Fibroblast of villous mesenchyme (primary cell): ENCODE data around the gene CLEC4A. TPM values are rescaled to one million over a fixed set of nuclear protein-coding genes. Genes with fewer than 3 reads are reported as not detected.
A peak's percentile ranks its signal among the peaks of the same experiment; 100 is the strongest.
"Not testable (repeated sequence)": the region's sequence is repeated elsewhere in the genome, so short reads cannot be mapped to it uniquely, and the experiment has no call there.

ENCODE experiments used
- DNase-seq: peaks from one replicate; pipeline ENCODE4 v3.0.0-alpha.2; 2010; ENCODE audit warnings: low read depth
- H3K4me3 ChIP-seq: 2 replicates; pipeline ENCODE4 v1.5.1; 2011; ENCODE audit warnings: low read depth, mild to moderate bottlenecking, low read length
- CTCF ChIP-seq: IDR thresholded peaks from 2 replicates; pipeline ENCODE4 v1.5.1; 2012; ENCODE audit warnings: low read depth, mild to moderate bottlenecking, low read length; ENCODE audit not compliant: insufficient read depth
- total RNA-seq: library from RNA; depleted of rRNA; stranded (reverse); fragments of >200 nt; gene quantifications from 2 replicates; pipeline ENCODE4 v1.2.3, GENCODE V29; 2012

The CLEC4A gene
- total RNA-seq, 1 donor = under 0.01 TPM

GRCh38 chr12:8080120-8080519, 43.3 kb upstream of the CLEC4A start:
- no peak for TF ChIP-seq CTCF
- DNase-seq = no peak
- H3K4me3 ChIP-seq = no peak overlapping the region

- H3K4me3 ChIP-seq = peak overlapping the region; percentile 99
- no peak for DNase-seq
- TF ChIP-seq CTCF = no peak
Observed at GRCh38 chr12:8081251-8081920, 42.0 kb upstream of the CLEC4A start.

GRCh38 chr12:8082808-8083100, 40.7 kb upstream of the CLEC4A start:
- DNase-seq = no peak
- H3K4me3 ChIP-seq = peak overlapping the region; percentile 99
- no peak for TF ChIP-seq CTCF

DNA sequence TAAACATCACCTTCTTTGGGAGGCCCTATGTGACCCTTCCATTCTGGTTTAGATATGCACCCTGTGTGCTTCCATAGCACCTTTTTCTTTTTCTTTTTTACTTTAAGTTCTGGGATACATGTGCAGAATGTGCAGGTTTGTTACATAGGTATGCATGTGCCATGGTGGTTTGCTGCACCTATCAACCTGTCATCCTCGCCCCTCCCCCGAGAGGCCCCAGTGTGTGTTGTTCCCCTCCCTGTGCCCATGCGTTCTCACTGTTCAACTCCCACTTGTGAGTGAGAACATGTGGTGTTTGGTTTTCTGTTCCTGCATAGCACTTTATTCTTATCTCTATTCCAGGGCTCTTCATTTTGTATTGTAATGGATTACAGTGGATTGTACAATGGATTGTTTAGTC, 39.1 kb upstream of the CLEC4A start:
- not testable (repeated sequence) for H3K4me3 ChIP-seq

DNA sequence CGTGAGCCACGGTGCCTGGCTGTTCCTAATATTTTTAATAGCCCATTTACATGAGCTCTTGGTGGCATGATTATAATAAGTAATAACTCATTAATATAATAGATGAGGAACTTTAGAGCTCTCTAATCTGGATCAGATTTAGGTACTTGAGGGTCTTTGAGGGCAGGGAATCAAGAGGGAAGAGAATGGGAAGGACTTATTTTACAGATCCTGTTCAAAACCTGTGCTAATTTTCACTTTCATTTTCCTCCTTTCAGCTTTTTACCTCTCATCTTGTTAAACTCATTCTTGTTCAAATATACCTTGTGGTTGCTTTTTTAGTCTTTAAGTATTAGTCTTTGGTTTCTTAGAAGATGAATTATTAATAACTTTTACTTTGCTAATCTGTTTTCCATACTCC, 35.8 kb upstream of the CLEC4A start:
- no peak overlapping the region for H3K4me3 ChIP-seq
- TF ChIP-seq CTCF = no peak
- DNase-seq = no peak

More for the DNA sequence above, 39.1 kb upstream of the CLEC4A start:
- DNase-seq = not testable (repeated sequence)

GRCh38 chr12:8088574-8088973, 34.8 kb upstream of the CLEC4A start:
- no peak for DNase-seq

DNA sequence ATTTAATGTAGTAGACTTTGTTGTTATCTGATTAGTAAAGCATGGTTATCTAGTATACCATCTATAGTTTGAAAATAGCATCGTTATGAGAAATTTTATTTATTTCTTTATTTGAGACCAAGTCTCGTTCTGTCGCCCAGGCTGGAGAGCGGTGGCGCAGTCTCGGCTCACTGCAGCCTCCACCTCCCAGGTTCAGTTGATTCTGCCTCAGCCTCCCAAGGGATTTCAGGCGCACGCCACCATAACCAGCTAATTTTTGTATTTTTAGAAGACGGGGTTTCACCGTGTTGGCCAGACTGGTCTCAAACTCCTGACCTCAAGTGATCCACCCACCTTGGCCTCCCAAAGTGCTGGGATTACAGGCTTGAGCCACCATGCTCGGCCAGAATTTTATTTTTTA, 34.1 kb upstream of the CLEC4A start:
- H3K4me3 ChIP-seq, DNase-seq: not testable (repeated sequence)

More at GRCh38 chr12:8088574-8088973, 34.8 kb upstream of the CLEC4A start:
- no peak overlapping the region for H3K4me3 ChIP-seq
- TF ChIP-seq CTCF = no peak

GRCh38 chr12:8089716-8090115, 33.7 kb upstream of the CLEC4A start:
- no peak for DNase-seq
- no peak for TF ChIP-seq CTCF

More at GRCh38 chr12:8089716-8090115, 33.7 kb upstream of the CLEC4A start:
- H3K4me3 ChIP-seq = no peak overlapping the region
